Measurements from ENCODE around the gene FKBP5.
"Not testable (repeated sequence)": the region's sequence is repeated elsewhere in the genome, so short reads cannot be mapped to it uniquely, and the experiment has no call there.

FKBP5 gene

DNA sequence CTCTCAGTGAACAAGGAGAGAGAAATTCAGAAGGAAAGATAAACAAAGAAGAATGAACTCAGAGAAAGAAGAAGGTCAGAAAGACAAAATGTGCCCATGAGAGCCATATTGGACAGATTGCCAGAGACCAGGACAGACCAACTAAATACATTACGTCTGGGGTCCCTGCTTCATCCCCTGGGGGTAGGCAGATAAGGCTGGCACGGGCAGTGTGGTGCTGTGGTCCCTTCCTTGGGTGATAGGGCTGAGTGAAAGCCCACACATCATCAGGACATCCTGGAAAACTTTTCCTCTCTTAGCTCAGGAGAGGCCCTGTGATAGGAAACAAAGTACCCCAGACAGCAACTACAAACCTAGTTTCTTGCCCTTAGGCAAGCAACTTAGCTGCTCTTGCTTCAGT lies 34.9 kb upstream of the FKBP5 start:
- no peak for DNase-seq

DNA sequence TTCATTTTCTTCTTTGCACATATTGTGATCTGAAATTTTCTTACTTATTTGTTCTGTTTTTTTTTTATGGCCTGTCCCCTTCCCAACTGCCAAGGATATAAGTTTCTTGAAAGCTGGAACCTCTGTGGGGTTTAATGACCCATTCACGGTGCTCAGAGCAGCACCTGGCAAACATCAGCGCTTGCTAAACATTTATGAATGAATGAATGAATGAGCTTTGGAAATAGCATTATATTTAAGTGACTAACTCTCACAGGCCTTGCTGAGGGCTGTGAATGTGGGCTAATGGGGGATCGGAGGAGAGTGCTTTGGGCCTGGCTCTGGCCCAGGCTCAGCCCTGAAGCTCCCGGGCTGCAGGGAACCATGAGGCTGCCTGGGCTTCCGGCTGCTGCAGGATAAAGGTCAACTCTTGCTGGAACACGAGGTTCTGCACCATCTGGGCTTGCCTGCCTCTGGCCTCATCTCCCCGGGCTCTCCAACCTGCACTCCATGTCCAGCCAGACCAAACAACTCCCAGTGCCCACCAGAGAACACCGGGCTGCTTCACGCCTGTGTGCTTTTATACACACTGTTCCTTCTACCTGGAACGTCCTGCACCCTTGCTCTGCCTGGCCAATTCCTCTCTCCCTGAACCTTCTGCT lies 33.5 kb upstream of the FKBP5 start:
- DNase-seq = no peak

DNA sequence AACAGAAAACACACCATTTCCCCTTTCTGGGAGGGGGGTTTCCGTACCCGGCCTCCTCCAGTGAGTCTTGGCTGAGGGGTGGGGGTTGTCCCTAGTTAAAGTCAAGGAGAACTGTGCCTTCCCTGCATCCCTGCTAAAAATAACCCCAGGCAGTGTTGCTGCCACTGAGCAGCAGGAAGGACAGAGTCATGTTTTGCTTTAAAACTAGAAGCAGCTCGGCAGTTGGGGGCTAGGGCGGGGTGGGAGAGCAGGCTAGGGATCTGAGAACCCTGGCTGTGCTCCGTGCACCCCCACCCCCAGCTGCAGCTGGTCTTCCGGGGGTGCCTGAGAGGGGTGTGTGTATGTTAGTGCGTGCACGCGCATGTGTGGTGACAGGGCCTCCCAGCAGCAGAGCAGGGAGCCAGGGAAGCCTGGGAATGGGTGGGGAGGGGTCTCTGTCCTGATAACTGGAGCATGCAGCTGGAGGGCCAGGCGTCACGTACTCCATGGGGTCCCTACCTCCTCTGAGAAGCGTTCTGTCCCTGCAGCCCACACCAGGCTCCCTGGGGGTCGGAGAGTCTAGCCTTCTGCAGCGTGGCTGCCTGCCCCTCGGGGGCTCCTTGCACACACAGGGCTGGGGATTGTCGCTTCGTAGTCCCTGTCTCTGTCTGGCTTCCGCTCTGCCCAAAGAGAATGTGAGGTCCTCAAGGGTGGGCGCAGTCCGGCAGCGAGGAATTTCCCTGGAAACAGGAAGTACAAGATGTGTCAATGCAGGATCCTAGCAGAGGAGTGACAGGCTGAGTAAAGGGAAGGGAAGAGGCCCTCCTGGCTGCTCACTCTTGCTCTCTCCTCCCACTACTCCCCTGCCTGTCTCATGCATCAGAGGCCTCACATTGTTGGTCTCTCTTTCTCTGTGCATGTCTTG lies 31.4 kb upstream of the FKBP5 start:
- DNase-seq = peak; percentile 24

DNA sequence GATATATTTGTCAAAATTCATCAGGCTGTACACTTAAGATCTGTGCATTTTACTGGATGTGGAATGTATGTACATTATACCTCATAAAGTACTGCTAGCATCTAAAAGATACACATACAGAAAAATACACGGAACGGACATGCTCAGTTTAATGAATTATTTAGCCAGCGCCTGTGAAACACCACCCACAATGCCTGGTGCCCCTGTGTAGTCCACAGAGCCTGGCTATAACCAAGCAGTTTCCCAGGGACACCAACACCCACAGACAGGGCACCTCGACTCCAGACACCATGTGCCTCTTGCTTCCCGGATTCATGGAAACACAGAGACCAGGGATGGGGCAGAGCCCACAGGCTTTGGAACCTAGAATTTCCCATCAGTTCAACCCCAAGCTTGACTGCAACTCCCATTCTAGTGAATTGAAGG lies 30.7 kb upstream of the FKBP5 start:
- no peak for DNase-seq

DNA sequence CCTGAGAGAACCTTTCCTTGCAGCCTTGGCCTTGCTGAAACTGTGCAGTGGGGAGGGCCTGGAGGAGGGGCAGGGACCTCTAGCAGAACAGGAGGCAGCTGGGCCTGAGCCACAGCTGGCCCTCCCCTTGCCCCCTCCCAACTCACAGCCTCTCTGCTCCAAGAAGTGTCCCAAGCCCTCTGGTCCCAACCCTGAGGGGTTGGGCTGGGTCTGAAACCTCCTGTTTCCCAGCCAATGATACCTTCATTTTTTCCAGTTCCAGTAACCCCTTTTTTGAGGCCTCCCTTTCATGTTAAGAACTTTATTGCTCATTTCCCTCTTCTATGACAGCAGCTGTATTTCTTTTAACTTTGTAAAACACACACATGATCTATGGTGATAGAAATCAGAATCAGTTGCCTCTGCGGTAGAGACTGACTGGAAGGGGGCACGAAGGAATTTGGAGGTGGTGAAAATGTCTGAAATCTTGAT lies 30.2 kb upstream of the FKBP5 start:
- DNase-seq = peak; percentile 48

DNA sequence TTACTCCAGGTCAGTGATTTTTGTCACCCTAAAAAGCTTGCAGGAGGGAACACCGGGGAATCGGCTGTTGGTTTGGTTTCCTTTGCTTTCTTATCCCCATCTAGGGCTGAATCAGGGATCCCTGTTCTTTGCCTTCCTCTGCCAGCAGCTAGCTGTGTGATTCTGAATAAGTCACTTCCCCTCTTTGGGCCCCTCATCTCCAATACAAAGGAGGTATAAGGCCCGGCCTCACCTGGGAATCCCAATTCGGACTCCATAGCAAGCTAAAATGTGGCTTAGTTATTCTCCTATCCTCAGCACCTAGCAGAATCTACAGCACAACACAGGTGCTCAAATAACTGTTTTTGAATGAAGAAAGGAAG lies 29.6 kb upstream of the FKBP5 start:
- no peak for DNase-seq

DNA sequence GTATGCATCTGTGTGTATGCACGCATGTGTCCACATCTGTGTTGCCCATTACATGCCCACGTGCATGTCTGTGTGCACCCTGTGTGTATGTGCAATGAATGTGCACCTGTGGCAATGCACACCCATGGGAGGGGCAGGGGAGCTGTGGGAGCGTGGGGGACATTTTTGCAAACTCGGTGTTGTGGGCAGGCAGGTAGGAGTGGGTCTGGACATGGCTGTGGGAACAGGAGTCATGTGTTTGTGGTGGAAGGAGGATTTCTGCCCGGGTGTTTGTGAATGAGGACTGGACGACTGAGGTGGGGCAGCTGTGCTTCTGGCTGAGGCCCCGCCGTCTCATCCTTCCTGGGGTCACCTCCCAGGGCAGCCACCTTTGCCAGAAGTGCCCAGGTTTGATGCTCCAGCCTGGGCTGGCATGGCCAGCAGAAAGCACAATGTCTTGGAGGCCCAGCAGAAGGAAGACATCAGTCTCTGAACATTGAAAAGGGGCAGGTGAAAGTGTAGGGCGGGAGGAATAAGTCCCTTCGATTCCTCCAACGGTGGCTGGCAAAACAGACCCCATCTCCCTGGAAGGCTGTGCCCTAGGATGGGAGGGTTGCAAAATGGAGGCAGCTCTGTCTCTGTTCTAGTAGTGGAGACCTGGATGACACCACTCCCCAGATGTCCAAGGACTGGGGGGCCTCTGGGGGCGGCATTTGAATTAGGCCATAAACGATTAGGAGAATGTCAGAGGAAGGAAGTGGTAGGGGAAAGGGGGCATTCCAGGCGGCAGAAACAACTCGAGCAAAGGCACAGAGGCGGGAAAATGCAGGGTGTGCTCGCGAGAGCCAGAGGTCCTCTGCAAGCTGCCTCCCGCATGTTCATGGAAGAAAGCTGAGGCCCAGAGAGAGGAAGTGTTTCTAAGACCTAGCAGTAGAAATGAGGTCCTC lies 29.0 kb upstream of the FKBP5 start:
- no peak for DNase-seq

DNA sequence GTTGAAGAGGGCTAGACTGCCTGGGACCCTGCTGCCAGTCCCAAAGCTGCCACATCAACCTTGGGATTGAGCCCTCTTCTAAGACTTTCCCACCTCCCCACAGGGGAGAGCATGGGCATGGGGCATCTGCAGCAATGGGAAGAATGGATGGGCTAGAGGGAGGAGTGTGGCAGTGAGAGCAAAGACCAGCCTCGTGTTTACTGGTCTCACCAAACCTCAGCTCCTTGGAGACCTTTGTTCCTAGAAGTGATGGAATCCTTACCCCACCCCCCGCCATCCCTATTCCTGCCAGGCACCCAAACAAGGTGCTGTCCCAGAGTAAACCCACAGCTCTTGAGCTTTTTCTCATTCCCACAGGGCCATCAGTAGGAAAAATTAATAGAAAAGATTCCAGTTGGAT lies 28.1 kb upstream of the FKBP5 start:
- DNase-seq = no peak

DNA sequence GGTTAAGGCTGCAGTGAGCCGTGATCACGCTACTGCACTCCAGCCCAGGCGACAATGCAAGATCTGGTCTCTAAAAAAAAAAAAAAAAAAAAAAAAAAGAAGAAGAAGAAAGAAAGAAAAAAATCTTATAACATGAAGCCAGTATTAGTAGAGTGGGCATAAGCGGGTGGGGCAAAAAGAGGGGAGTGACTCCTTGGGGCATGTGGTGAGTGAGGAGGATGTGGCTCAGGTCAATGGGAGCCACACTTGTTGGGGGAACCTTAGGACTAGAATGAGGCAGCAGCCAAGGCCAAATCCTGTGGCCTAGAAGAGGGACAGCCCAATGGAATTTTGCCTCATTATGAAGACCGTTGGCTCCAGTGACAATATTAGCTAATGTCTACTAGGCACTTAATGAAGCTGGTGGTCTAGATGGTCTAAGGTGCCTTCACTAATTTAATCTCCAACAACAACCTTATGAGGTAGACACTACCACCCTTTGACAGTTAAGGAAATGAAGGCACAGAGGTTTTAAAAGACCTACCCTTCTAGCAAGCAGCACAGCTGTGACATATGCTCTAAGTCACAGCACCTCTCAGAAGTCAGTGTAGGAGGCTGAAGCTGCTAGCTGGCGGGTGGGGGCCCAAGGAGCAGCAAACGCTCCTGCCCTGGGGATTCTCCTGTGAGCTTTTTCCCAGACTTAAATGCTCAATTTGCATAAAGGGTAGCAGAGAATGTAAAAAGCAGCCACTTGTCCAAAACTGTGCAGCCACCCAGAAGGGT lies 24.5 kb upstream of the FKBP5 start:
- no peak for DNase-seq

DNA sequence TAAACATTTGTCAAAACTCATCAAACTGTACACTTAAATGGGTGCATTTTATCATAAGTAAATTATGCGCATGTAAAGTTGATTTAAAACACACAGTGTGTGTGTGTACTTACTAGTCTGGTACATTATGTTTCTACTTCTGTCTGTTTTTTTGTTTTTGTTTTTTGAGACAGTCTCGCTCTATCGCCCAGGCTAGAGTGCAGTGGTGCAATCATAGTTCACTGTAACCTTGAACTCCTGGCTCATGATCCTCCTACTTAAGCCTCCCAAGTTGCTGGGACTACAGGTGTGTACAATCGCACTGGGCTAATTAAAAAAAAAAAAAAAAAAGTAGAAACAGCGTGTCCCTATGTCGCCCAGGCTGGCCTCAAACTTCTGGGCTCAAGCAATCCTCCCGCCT lies 23.0 kb upstream of the FKBP5 start:
- DNase-seq = no peak

DNA sequence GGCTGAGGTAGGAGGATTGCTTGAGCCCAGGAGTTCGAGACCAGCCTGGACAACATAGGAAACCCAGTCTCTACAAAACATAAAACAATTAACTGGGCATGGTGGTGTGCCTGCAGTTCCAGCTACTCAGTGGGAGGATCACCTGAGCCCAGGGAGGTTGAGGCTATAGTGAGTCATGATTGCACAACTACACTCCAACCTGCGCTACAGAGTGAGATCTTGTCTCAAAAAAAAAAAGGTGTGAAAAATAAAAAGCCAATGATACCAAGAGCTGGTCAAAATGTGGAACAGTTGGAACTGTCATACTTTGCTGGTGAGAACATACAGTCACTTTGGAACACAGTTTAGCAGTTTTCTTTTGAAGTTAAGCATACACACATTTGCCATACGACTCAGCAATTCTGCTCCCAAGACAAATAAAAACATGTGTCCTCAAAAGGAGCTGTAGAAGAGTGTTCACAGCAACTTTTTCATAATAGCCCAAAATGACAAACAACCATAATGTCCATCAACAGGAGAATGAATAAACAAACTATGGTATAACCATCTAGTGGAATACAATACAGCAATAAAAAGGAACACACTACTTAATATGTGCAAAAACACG lies 21.6 kb upstream of the FKBP5 start:
- DNase-seq = no peak

DNA sequence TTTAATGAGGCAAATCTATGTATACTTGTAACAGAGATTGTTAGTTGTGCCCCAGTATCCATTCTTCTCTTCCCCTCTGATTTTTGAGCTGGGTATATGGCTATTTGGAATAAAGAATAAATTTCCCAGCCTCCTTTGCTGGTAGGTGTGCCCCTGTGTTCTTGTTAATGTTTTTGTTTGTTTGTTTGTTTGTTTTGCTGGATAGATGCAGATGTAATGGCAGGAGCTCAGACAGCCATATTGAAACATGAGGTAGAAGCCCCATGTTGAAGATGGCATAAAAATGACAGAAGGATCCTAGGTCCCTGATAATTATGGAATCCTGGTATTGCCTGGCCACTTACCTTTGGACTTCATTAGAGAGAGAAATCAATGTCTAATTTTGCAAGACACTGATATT lies 19.9 kb upstream of the FKBP5 start:
- no peak for DNase-seq

DNA sequence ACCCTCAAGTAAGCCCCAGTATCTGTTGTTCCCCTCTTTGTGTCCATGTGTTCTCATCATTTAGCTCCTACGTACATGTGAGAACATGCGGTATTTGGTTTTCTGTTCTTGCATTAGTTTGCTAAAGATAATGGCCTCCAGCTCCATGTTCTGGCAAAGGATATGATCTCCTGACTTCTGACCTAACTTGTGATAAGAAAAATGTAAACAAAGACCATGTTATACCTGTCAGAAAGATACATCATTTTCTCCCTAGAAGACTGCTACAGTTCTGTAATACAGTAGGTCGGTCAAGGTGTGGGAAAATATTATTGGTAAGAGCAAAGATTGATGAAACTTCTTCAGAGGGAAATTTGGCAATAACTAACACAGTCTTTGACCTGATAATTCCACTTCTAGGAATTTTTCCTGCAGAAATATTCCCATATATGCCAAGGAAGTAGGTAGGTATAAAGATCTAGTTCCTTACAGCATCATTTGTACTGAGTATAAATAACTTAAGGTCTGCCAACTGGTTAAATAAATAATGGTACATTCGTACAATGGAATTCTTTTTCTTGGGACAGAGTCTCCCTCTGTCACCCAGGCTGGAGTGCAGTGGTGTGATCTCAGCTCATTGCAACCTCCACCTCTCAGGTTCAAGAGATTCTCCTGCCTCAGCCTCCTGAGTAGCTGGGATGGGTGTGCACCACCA lies 19.1 kb upstream of the FKBP5 start:
- DNase-seq = no peak

DNA sequence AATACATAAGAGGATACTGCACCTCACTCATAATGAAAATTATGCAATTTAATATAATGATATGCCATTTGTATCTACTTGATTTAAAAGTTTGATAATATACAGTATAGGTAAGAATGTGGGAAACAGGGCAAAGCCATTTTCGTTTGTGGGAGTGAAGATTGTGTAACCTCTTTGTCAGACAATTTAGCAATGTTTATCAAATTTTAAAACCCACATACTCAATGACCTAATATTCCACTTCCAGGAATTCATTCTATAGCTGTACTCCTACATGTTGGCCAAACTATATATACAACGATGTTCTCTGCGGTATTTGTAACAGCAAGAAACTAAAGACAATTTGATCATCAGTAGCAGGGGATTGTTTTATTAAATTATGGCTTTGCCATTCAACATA lies 17.8 kb upstream of the FKBP5 start:
- DNase-seq = no peak

DNA sequence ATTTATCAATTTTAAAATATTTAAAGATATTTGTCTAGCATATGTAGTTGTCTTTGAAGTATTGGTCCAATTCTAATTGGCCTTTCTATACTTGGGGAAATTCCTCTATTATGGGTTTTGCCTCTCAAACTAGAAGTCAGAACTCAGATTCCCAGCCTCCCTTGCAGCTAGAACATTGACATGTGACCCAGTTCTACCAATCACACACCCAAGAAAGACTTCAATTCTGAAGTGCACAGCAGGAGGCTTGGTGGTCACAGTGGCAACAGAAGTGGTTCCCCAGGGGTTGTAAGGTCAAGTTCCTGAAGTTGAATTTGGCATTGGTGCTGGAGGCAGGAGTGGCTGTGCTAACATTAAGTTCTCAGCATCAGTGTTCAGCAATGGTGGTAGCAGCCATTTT lies 14.8 kb upstream of the FKBP5 start:
- DNase-seq = no peak

DNA sequence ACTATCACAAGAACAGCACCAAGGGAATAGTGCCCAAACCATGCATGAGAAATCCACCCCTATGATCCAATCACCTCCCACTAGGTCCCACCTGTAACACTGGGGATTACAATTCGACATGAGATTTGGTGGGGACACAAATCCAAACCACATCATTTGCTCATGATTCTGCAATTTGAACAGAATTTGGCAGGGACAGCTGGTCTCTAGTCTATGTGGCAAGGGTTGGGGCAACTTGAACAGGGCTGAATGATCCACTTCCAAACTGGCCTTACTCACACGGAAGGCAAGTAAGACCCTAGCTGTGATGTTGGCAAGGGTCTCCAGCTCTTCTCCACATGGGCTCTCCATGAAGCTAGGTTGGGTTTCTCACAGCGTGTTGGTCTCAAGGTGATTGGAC lies 10.1 kb upstream of the FKBP5 start:
- no peak for DNase-seq

DNA sequence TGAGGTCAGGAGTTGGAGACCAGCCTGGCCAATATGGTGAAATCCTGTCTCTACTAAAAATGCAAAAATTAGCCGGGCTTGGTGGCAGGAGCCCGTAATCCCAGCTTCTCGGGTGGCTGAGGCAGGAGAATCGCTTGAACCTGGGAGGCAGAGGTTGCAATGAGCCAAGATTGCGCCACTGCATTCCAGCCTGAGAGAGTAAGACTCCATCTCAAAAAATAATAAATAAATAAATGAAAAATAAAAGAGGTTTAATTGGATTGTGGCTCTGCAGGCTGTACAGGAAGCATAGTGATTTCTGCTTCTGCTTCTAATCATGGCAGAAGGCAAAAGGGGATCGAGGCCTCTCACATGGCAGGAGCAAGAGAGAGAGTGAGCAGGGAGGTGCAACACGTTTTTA lies 9.7 kb upstream of the FKBP5 start:
- not testable (repeated sequence) for DNase-seq

DNA sequence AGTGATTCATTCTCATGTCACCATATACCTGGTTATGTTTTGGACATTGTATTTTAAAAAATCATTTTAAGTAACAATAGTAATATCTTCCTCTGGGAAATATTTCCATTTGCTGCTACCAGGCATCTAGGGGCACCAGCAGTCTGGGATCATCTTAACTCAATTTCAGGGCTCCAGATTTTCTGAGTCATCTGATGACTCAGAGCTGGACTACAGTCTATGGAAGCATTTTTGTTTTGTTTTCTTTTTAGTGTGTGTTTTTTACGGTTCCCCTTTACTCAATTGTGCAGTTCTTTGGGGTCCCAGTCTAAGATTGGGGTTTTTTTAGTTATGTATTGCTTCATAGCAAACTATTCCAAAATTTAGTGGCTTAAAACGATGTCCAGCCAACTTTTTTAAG lies 5.7 kb upstream of the FKBP5 start:
- no peak for DNase-seq

DNA sequence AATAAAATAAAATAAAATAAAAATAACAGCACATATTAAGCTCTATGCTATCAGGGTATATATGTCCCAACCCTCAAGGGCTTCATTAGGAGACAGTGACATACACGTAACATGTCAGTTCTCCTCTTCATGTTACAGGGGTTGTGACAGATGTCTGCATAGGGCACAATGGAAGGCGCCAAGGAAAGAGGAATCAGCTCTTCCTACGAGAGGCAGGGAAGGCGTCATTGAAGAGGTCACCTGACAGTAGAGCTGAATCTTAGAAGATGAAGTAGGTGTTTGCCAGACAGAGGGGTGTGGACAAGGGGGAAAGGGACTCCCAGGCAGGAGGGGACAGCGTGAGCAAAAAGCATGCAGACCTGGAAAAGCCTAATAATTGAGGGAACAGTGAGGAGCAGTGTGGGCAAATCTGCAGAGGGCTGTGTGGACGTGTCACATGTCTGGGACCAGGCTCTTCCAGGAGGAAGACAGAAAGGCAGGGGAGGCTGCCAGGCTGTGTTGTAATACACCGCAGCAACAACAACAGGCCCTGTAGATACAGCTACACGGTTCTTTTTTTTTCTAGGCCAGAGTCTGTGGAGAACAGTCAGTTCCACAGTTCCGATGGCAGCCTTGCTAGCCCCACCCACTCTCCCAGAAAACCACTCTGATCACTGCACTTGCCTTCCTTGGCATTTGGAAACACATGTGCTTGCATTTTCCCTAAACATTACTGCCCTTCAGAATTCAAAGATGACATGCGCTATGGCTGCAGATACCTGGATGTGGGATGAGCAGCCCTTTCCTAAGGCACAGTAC lies 2.5 kb upstream of the FKBP5 start:
- DNase-seq = no peak

DNA sequence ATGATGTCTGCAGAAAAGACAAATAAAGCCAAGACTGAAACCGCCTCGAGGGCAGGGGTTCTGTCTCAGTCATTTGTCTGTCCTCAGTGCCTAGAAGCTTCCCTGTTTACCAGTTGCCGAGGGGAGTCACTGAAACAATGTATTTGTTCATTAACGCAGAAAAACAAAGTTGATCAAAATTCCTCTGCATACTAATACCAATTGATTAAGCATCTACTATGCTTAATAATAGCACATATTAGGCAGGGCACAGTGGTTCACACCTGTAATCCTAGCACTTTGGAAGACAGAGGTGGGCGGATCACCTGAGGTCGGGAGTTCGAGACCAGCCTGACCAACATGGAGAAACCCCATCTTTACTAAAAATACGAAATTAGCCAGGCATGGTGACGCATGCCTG lies 1.8 kb upstream of the FKBP5 start:
- DNase-seq = no peak

DNA sequence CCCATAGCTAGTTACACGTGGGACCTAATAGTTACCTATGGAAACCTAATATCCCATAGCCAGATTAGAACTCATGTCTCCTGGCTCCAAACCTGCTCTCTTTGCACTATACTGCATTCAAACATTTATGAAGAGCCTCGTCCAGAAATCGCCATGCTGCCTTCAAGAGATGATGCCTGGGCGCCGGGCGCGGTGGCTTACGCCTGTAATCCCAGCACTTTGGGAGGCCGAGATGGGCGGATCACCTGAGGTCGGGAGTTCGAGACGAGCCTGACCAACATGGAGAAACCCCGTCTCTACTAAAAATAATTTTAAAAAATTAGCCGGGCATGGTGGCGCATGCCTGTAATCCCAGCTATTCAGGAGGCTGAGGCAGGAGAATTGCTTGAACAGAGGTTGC lies 1.3 kb upstream of the FKBP5 start:
- not testable (repeated sequence) for DNase-seq
